A549 (cell line): Measurements from ENCODE around the gene PIANP. TPM values are rescaled to one million over a fixed set of nuclear protein-coding genes. Genes with fewer than 3 reads are reported as not detected.

Experiments
- ATAC-seq, 2 experiments: fragments of 200-7000 bp in 1 of 2; fragments of >200 bp in 1 of 2; cut with Nextera tagmentation in 1 of 2; cut with Tn5 transposase in 1 of 2; 3 replicates each; pipeline versions ENCODE4 v1.8.0 to v1.9.1; 2018 to 2020; ENCODE audit warnings: mild to moderate bottlenecking in 1 of 2, moderate library complexity in 1 of 2
- CTCF ChIA-PET: fragments of 300-600 bp; sonication (Branson Sonifier 250); formaldehyde crosslinking; extraction: SDS; loops from one replicate; lab custom pipeline; 2021; ENCODE audit warnings: antibody characterized with exemption, inconsistent platforms; lab: Yijun Ruan, JAX
- POLR2A ChIA-PET: fragments of 350-600 bp; formaldehyde crosslinking; extraction: SDS; loops from one replicate; lab custom pipeline; 2021; ENCODE audit warnings: antibody characterized with exemption, inconsistent platforms; lab: Yijun Ruan, JAX
- DNase-seq, 2 experiments: peaks; one replicate each; pipeline versions ENCODE4 v3.0.0 to v3.0.0-alpha.2; 2011 to 2016; ENCODE audit warnings: low read depth in 1 of 2, low spot score in 1 of 2
- FAIRE-seq: peaks from 2 replicates; lab custom pipeline; 2011; peaks lifted over from hg19 to GRCh38; lab: Jason Lieb, UNC
- H3K27ac ChIP-seq, 2 experiments: fragments of >200 bp; sonication (Bioruptor Twin); formaldehyde crosslinking; 3 replicates each; pipeline ENCODE4 v1.5.1; 2016 to 2017
- H3K4me1 ChIP-seq: fragments of >200 bp; sonication (Bioruptor Twin); formaldehyde crosslinking; 3 replicates; pipeline ENCODE4 v1.6.1; 2016
- H3K4me2 ChIP-seq: fragments of >200 bp; sonication (Bioruptor Twin); formaldehyde crosslinking; 3 replicates; pipeline ENCODE4 v1.6.1; 2016
- H3K4me3 ChIP-seq: fragments of >200 bp; sonication (Bioruptor Twin); formaldehyde crosslinking; 3 replicates; pipeline ENCODE4 v1.5.1; 2016
- H3K9me3 ChIP-seq: fragments of >200 bp; sonication (Bioruptor Twin); formaldehyde crosslinking; 3 replicates; pipeline ENCODE4 v1.6.1; 2016
- EP300 ChIP-seq, 2 experiments: fragments of >200 bp; sonication (Bioruptor Twin); formaldehyde crosslinking; IDR thresholded peaks; 2 replicates in 1 of 2; 3 replicates in 1 of 2; pipeline ENCODE4 v1.6.1; 2016 to 2017
- HOXA7 ChIP-seq: fragments of 250-450 bp; sonication (Bioruptor Pico); IDR thresholded peaks from 2 replicates; pipeline ENCODE4 v1.5.0; 2020; ENCODE audit warnings: mild to moderate bottlenecking, moderate library complexity
- JUNB ChIP-seq: fragments of >200 bp; sonication (Bioruptor Twin); formaldehyde crosslinking; IDR thresholded peaks from 2 replicates; pipeline ENCODE4 v1.6.1; 2016
- KDM1A ChIP-seq: fragments of 200-600 bp; sonication (generic); IDR thresholded peaks from 2 replicates; pipeline ENCODE4 v1.6.1; 2016; ENCODE audit warnings: low read depth, mild to moderate bottlenecking
- MAFK ChIP-seq: fragments of 450-650 bp; IDR thresholded peaks from 2 replicates; pipeline ENCODE4 v1.6.1; 2014; ENCODE audit not compliant: partially characterized antibody
- PBX3 ChIP-seq: IDR thresholded peaks from 2 replicates; pipeline ENCODE4 v1.6.1; 2012
- POLR2A ChIP-seq: IDR thresholded peaks from 2 replicates; pipeline ENCODE4 v1.6.1; 2012; ENCODE audit warnings: mild to moderate bottlenecking, low read length
- RAD21 ChIP-seq, 2 experiments: fragments of >200 bp in 1 of 2; sonication (Bioruptor Twin) in 1 of 2; formaldehyde crosslinking in 1 of 2; IDR thresholded peaks in 1 of 2; conservative IDR thresholded peaks in 1 of 2; 2 replicates in 1 of 2; 3 replicates in 1 of 2; pipeline ENCODE4 v1.6.1; 2012 to 2018; ENCODE audit warnings: inconsistent platforms in 1 of 2
- SMC3 ChIP-seq: fragments of >200 bp; sonication (Bioruptor Twin); formaldehyde crosslinking; IDR thresholded peaks from 3 replicates; pipeline ENCODE4 v1.6.1; 2018; ENCODE audit warnings: inconsistent platforms
- USF2 ChIP-seq: fragments of 450-650 bp; IDR thresholded peaks from 2 replicates; pipeline ENCODE4 v1.6.1; 2014; ENCODE audit warnings: antibody characterized with exemption
- WGBS: methylation state at CpG from one replicate; pipeline ENCODE4 v1.1.6; 2017; ENCODE audit errors: missing lambda C conversion rate; 5-methylcytosine and 5-hydroxymethylcytosine counted together
- polyA plus RNA-seq, 4 experiments: library from polyadenylated mRNA; depleted of rRNA in 3 of 4; stranded (reverse); fragments of >200 nt; fragmentation: RNase III in 1 of 4; extraction: RNeasy Plus Mini Kit Qiagen cat#74134 plus additional on column Dnase treatment in 1 of 4; gene quantifications; 2 replicates in 3 of 4; 3 replicates in 1 of 4; pipeline ENCODE4 v1.2.3, GENCODE V29; 2011 to 2017
- TF ChIP-seq, protein P1 (sequence below): fragments of 250-450 bp; sonication (Bioruptor Pico); IDR thresholded peaks from 2 replicates; pipeline ENCODE4 v1.5.0; 2021; ENCODE audit warnings: mild to moderate bottlenecking, moderate library complexity, borderline replicate concordance
- TF ChIP-seq, protein P2 (sequence below): fragments of >200 bp; sonication (Bioruptor Twin); formaldehyde crosslinking; IDR thresholded peaks from 3 replicates; pipeline ENCODE4 v1.5.1; 2016

PIANP gene
- polyA plus RNA-seq, 2 of the 4 experiments (the other 2 are of a cell fraction), result 0.10 to 0.56 TPM

GRCh38 chr12:6698352-6699046 lies 2.1 kb downstream of the PIANP start:
- ATAC-seq, result no peak
- DNase-seq, result no peak
- H3K27ac ChIP-seq, result no peak overlapping the region
- ChIA-PET CTCF (interaction anchor here (0.6 to 2.7 kb wide), 26 partner anchors 8 to 207 kb away, joined by 3 to 14 read pairs (median 4); partner anchors contain the start of genes MLF2 and ZNF384), POLR2A (interaction anchor here (1.0 to 1.7 kb wide), 2 partner anchors 9 to 25 kb away, joined by 7 to 8 read pairs; partner anchors contain the start of genes COPS7A and ZNF384)
- TF ChIP-seq USF2 (no peak), HOXA7 (no peak), EP300 (IDR thresholded peaks at IDR 0.05) (no peak), JUNB (no peak), PBX3 (no peak), KDM1A (no peak), POLR2A (no peak)
- H3K4me3 ChIP-seq, result no peak overlapping the region
- WGBS, result 63% methylated on average over 8 of the region's 8 CpGs
- no peak overlapping the region for H3K4me2 ChIP-seq
- FAIRE-seq, result no peak
- H3K9me3 ChIP-seq, result no peaks in the 10 kb centered on the region
- H3K4me1 ChIP-seq, result peaks cover 10% of the 10 kb centered on the region; the same call in 1 of the 3 replicates

DNA sequence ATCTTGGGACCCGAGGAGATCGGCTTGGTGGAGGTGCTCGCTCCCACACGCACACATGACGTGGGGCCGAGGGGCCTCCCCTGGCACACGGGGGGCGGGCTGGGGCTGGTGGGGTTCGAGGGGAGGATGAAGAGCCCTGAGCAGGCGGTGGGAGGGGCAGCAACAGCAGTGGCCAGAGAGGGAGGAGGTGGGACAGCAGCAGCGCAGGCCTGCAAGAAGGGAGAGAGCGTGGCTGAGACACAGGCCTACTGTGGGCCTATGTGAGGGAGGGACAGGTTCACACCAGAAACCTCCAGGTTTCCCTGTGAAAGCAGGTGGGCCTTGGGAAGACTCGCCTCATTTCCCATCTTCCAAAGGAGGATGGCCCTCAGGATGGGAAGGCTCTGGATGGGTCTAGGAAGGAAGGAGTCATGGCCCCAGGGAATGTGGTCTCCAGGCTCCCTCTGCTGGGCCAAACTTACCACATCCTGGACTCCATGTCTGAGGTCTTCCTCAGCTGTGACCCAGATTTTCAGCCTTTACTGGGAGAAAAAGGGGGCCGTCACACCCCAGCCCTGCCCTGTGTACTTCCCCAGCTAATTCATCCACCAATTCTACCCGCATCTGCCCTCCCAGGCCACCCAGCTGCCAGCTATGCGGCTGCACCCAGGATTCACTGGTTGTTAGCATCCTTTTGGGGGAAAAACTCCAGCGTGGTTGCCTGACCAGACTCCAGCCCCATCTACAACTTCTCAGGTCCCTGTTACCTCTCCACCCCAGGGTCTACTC lies 2.8 kb downstream of the PIANP start:
- Histone ChIP-seq H3K4me2 (no peak overlapping the region), H3K9me3 (no peaks in the 10 kb centered on the region), H3K4me1 (peaks cover 7% of the 10 kb centered on the region; the same call in 1 of the 3 replicates), H3K27ac (no peak overlapping the region), H3K4me3 (no peak overlapping the region)
- FAIRE-seq, result no peak
- POLR2A ChIA-PET, result interaction anchor here (1.0 to 1.7 kb wide), 2 partner anchors 9 to 26 kb away, joined by 7 to 8 read pairs; partner anchors contain the start of genes COPS7A and ZNF384
- TF ChIP-seq, protein P1, sequence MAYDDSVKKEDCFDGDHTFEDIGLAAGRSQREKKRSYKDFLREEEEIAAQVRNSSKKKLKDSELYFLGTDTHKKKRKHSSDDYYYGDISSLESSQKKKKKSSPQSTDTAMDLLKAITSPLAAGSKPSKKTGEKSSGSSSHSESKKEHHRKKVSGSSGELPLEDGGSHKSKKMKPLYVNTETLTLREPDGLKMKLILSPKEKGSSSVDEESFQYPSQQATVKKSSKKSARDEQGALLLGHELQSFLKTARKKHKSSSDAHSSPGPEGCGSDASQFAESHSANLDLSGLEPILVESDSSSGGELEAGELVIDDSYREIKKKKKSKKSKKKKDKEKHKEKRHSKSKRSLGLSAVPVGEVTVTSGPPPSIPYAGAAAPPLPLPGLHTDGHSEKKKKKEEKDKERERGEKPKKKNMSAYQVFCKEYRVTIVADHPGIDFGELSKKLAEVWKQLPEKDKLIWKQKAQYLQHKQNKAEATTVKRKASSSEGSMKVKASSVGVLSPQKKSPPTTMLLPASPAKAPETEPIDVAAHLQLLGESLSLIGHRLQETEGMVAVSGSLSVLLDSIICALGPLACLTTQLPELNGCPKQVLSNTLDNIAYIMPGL (CRISPR knock-in tag), result no peak
- TF ChIP-seq RAD21 (conservative IDR thresholded peaks at IDR 0.05 in 1 of 2, IDR thresholded peaks at IDR 0.05 in 1 of 2), result peak; percentile 76 to 91
- TF ChIP-seq SMC3, result peak; percentile 60
- TF ChIP-seq, protein P2, sequence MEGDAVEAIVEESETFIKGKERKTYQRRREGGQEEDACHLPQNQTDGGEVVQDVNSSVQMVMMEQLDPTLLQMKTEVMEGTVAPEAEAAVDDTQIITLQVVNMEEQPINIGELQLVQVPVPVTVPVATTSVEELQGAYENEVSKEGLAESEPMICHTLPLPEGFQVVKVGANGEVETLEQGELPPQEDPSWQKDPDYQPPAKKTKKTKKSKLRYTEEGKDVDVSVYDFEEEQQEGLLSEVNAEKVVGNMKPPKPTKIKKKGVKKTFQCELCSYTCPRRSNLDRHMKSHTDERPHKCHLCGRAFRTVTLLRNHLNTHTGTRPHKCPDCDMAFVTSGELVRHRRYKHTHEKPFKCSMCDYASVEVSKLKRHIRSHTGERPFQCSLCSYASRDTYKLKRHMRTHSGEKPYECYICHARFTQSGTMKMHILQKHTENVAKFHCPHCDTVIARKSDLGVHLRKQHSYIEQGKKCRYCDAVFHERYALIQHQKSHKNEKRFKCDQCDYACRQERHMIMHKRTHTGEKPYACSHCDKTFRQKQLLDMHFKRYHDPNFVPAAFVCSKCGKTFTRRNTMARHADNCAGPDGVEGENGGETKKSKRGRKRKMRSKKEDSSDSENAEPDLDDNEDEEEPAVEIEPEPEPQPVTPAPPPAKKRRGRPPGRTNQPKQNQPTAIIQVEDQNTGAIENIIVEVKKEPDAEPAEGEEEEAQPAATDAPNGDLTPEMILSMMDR, result peak; percentile 64
- no peak for TF ChIP-seq MAFK
- TF ChIP-seq EP300 (IDR thresholded peaks at IDR 0.05), result no peak
- DNase-seq, result peak; percentile 76 to 82
- CTCF ChIA-PET, result interaction anchor here (0.6 to 2.7 kb wide), 27 partner anchors 8 to 208 kb away, joined by 3 to 14 read pairs (median 4); partner anchors contain the start of genes MLF2 and ZNF384
- WGBS, result 41% methylated on average over 8 of the region's 17 CpGs
- ATAC-seq, result peak; percentile 77 to 93
